ENCODE results near the gene JAK3. TPM values are rescaled to one million over a fixed set of nuclear protein-coding genes. Genes with fewer than 3 reads are reported as not detected.
"Not testable (repeated sequence)": the region's sequence is repeated elsewhere in the genome, so short reads cannot be mapped to it uniquely, and the experiment has no call there.

The JAK3 gene
- total RNA-seq: 1.6 and 1.8 TPM in 2 replicates
- long read RNA-seq: 0 reads

- TF ChIP-seq CTCF (IDR thresholded peaks at IDR 0.05): no peak
- Mint-ChIP-seq H3K27me3 (ENCODE audit: unreplicated experiment) (no peaks in the 10 kb centered on the region), H3K4me1 (ENCODE audit: unreplicated experiment) (peaks cover 8% of the 10 kb centered on the region), H3K36me3 (ENCODE audit: unreplicated experiment) (no peaks in the 10 kb centered on the region), H3K27ac (ENCODE audit: unreplicated experiment) (peak within 1 kb of the TSS; percentile 56), H3K4me3 (ENCODE audit: unreplicated experiment) (peak within 1 kb of the TSS; percentile 10), H3K9me3 (ENCODE audit: unreplicated experiment) (no peaks in the 10 kb centered on the region)
- DNase-seq (ENCODE audit: extremely low spot score, unreplicated experiment): no peak
Measured at GRCh38 chr19:17847538-17848366, at the start of gene JAK3. JAK3 (minus strand) TSS chr19:17847982; CDS start chr19:17844417, 3,565 bp downstream.

- Mint-ChIP-seq H3K27me3 (ENCODE audit: unreplicated experiment) (peaks cover 15% of the 10 kb centered on the region), H3K4me1 (ENCODE audit: unreplicated experiment) (no peaks in the 10 kb centered on the region), H3K27ac (ENCODE audit: unreplicated experiment) (no peak overlapping the region), H3K9me3 (ENCODE audit: unreplicated experiment) (no peaks in the 10 kb centered on the region), H3K4me3 (ENCODE audit: unreplicated experiment) (no peak overlapping the region), H3K36me3 (ENCODE audit: unreplicated experiment) (no peaks in the 10 kb centered on the region)
- TF ChIP-seq CTCF (IDR thresholded peaks at IDR 0.05): no peak
- no peak for DNase-seq (ENCODE audit: extremely low spot score, unreplicated experiment)
Measured at GRCh38 chr19:17893766-17894165, 46.0 kb upstream of the JAK3 start.

- H3K27me3 Mint-ChIP-seq (ENCODE audit: unreplicated experiment): peaks cover 14% of the 10 kb centered on the region
Measured at GRCh38 chr19:17889609-17890214, 41.9 kb upstream of the JAK3 start.

GRCh38 chr19:17888260-17888659, 40.5 kb upstream of the JAK3 start:
- TF ChIP-seq CTCF (IDR thresholded peaks at IDR 0.05): no peak
- Mint-ChIP-seq H3K9me3 (ENCODE audit: unreplicated experiment) (no peaks in the 10 kb centered on the region), H3K27ac (ENCODE audit: unreplicated experiment) (no peak overlapping the region), H3K36me3 (ENCODE audit: unreplicated experiment) (no peaks in the 10 kb centered on the region), H3K4me1 (ENCODE audit: unreplicated experiment) (no peaks in the 10 kb centered on the region), H3K4me3 (ENCODE audit: unreplicated experiment) (no peak overlapping the region), H3K27me3 (ENCODE audit: unreplicated experiment) (peaks cover 12% of the 10 kb centered on the region)
- no peak for DNase-seq (ENCODE audit: extremely low spot score, unreplicated experiment)

More at GRCh38 chr19:17889609-17890214, 41.9 kb upstream of the JAK3 start:
- no peaks in the 10 kb centered on the region for H3K9me3 Mint-ChIP-seq (ENCODE audit: unreplicated experiment)
- no peak for DNase-seq (ENCODE audit: extremely low spot score, unreplicated experiment)
- H3K27ac Mint-ChIP-seq (ENCODE audit: unreplicated experiment): no peak overlapping the region
- no peak for TF ChIP-seq CTCF (IDR thresholded peaks at IDR 0.05)
- no peaks in the 10 kb centered on the region for H3K36me3 Mint-ChIP-seq (ENCODE audit: unreplicated experiment)
- no peaks in the 10 kb centered on the region for H3K4me1 Mint-ChIP-seq (ENCODE audit: unreplicated experiment)
- no peak overlapping the region for H3K4me3 Mint-ChIP-seq (ENCODE audit: unreplicated experiment)

- not testable (repeated sequence) for H3K27ac Mint-ChIP-seq (ENCODE audit: unreplicated experiment); H3K4me3 Mint-ChIP-seq (ENCODE audit: unreplicated experiment); H3K36me3 Mint-ChIP-seq (ENCODE audit: unreplicated experiment); DNase-seq (ENCODE audit: extremely low spot score, unreplicated experiment); H3K4me1 Mint-ChIP-seq (ENCODE audit: unreplicated experiment); H3K9me3 Mint-ChIP-seq (ENCODE audit: unreplicated experiment)
- H3K27me3 Mint-ChIP-seq (ENCODE audit: unreplicated experiment): peaks cover 10% of the 10 kb centered on the region
Measured at GRCh38 chr19:17887221-17887620, 39.4 kb upstream of the JAK3 start.

Measured in osteocyte (in vitro differentiated cells).